GM10248 (cell line): ENCODE measurements around the gene ATP9A.

Experiments
- CTCF ChIA-PET: fragments of 300-600 bp; sonication (Branson Sonifier 250); formaldehyde crosslinking; extraction: SDS; loops from one replicate; lab custom pipeline; 2021; ENCODE audit warnings: antibody characterized with exemption; lab: Yijun Ruan, JAX
- POLR2A ChIA-PET: fragments of 350-650 bp; sonication (Branson Sonifier 250); formaldehyde crosslinking; extraction: SDS; loops from one replicate; lab custom pipeline; 2020; ENCODE audit warnings: antibody characterized with exemption; lab: Yijun Ruan, JAX
- DNase-seq: peaks from one replicate; pipeline ENCODE4 v3.0.0; 2012; ENCODE audit errors: extremely low spot score
- TF ChIP-seq, protein P1 (sequence below): IDR thresholded peaks from 2 replicates; pipeline ENCODE4 v1.5.1; 2012; ENCODE audit warnings: mild to moderate bottlenecking, low read depth; ENCODE audit errors: extremely low read depth, missing control alignments, control extremely low read depth

Gene ATP9A

DNA sequence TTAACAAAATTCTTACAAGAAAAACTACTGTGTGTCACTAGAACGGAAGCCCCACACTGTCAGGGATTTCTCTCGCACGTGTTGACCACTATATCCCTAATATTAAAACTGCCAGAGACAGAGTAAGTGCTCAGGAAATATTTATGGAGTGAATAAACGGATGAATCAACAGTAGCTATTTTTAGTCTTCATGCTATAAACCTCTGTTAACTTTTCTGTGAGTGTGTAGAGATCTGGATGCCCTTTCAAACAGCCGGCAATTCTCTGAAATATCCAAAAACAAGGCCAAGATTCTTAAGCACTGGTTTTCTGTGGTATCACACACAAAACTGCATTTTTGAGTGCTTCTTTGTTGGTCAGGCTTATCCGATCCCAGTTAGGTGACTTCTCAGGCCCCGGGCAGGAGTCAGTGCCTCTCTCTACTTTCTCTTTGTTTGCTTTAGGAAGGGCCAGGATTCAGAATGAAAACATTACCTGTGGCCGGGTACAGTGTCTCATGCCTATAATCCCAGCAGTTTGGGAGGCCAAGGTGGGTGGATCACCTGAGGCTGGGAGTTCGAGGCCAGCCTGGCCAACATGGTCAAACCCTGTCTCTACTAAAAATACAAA lies 15.7 kb downstream of the ATP9A start:
- TF ChIP-seq, protein P1, sequence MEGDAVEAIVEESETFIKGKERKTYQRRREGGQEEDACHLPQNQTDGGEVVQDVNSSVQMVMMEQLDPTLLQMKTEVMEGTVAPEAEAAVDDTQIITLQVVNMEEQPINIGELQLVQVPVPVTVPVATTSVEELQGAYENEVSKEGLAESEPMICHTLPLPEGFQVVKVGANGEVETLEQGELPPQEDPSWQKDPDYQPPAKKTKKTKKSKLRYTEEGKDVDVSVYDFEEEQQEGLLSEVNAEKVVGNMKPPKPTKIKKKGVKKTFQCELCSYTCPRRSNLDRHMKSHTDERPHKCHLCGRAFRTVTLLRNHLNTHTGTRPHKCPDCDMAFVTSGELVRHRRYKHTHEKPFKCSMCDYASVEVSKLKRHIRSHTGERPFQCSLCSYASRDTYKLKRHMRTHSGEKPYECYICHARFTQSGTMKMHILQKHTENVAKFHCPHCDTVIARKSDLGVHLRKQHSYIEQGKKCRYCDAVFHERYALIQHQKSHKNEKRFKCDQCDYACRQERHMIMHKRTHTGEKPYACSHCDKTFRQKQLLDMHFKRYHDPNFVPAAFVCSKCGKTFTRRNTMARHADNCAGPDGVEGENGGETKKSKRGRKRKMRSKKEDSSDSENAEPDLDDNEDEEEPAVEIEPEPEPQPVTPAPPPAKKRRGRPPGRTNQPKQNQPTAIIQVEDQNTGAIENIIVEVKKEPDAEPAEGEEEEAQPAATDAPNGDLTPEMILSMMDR = no peak
- POLR2A ChIA-PET = no interaction called here
- no peak for DNase-seq
- CTCF ChIA-PET = no interaction called here

GRCh38 chr20:51750770-51751388 lies 17.3 kb downstream of the ATP9A start:
- ChIA-PET POLR2A (no interaction called here), CTCF (no interaction called here)
- no peak for DNase-seq
- TF ChIP-seq, protein P1 = no peak

GRCh38 chr20:51750037-51750769 lies 18.0 kb downstream of the ATP9A start:
- ChIA-PET POLR2A (no interaction called here), CTCF (interaction anchor here (1.4 to 1.6 kb wide), 2 partner anchors 15 to 175 kb away, joined by 3 to 4 read pairs; no protein-coding TSS in a partner anchor)
- TF ChIP-seq, protein P1 = no peak
- DNase-seq = no peak

DNA sequence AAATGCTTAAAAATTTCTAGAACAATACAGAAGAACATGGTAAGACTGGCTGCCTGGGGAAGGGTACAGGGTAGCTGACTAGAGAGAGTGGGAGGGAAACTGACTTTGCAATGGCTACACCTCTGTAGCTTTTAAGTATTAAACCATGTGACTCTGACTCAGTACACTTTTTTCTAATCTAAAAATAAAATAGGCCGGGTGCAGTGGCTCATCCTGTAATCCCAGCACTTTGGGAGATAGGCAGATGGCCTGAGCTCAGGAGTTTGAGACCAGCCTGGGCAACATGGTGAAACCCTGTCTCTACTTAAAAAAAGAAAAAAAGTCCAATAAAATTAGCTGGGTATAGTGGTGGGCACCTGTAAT lies 18.5 kb downstream of the ATP9A start:
- no peak for DNase-seq
- CTCF ChIA-PET = interaction anchor here (0.9 to 1.6 kb wide), 3 partner anchors 14 to 176 kb away, joined by 3 to 4 read pairs (median 3); no protein-coding TSS in a partner anchor
- POLR2A ChIA-PET = no interaction called here
- TF ChIP-seq, protein P1 = no peak

DNA sequence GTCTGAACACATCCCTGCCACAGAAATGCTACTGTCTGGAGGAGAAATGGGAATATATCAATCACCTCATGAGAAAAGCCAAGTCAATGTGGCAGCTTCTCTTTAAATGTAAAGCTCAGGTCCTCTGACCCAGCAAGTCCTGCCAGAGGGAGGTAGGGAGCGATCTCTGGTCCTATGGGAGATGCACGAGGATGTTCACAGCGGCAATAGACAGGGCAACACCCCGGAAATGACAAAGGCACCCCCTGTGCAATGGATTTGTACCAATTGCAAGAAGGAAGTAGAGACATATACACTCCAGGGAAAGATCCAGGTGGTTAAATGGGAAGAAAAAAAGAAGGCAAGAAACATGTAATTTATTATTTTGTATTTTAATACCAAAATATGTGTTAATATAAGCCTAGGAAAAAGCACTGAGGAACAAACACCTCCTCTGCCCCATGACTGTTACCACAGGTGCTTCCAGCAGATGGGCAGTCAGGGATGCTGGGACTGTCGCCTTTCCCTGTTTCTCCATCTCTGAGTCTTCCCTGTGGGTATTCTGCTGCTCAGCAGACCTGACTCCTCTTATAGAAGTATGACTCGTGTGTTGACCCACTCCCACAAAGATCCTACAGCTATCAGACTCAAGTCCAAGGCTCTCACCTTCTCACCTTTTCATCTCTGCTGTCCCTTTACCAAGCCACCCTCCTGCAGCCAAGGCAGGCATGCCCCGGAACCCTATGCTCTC lies 20.8 kb downstream of the ATP9A start:
- ChIA-PET CTCF (interaction anchor here (1.5 kb wide), 1 partner anchor 31 kb away, joined by 3 read pairs; no protein-coding TSS in a partner anchor), POLR2A (no interaction called here)
- TF ChIP-seq, protein P1 = no peak
- DNase-seq = no peak

GRCh38 chr20:51745804-51746203 lies 22.4 kb downstream of the ATP9A start:
- POLR2A ChIA-PET = no interaction called here
- DNase-seq = no peak
- CTCF ChIA-PET = no interaction called here
- TF ChIP-seq, protein P1 = no peak
